Measurements from ENCODE around the gene TMEM107.
A peak's percentile ranks its signal among the peaks of the same experiment; 100 is the strongest.

Gene TMEM107

GRCh38 chr17:8159459-8160223, 16.5 kb downstream of the TMEM107 start:
- Histone ChIP-seq H3K9me3 (ENCODE audit: control insufficient read depth, insufficient read depth, low read length) (no peaks in the 10 kb centered on the region), H3K4me1 (ENCODE audit: control insufficient read depth, insufficient read depth, low read length) (peaks cover 21% of the 10 kb centered on the region), H3K36me3 (ENCODE audit: control insufficient read depth, insufficient read depth, low read length) (peaks cover 20% of the 10 kb centered on the region), H3K4me3 (ENCODE audit: low read depth, low read length) (no peak overlapping the region), H3K27ac (ENCODE audit: low read depth, low read length) (no peak overlapping the region), H3K27me3 (ENCODE audit: control insufficient read depth, insufficient read depth, low read length) (no peaks in the 10 kb centered on the region), H3K9ac (ENCODE audit: low read depth, low read length) (no peak overlapping the region)

GRCh38 chr17:8159032-8159400, 17.2 kb downstream of the TMEM107 start:
- Histone ChIP-seq H3K36me3 (ENCODE audit: control insufficient read depth, insufficient read depth, low read length) (peaks cover 20% of the 10 kb centered on the region), H3K27me3 (ENCODE audit: control insufficient read depth, insufficient read depth, low read length) (no peaks in the 10 kb centered on the region), H3K27ac (ENCODE audit: low read depth, low read length) (no peak overlapping the region), H3K9me3 (ENCODE audit: control insufficient read depth, insufficient read depth, low read length) (no peaks in the 10 kb centered on the region), H3K4me1 (ENCODE audit: control insufficient read depth, insufficient read depth, low read length) (peaks cover 18% of the 10 kb centered on the region), H3K9ac (ENCODE audit: low read depth, low read length) (no peak overlapping the region), H3K4me3 (ENCODE audit: low read depth, low read length) (no peak overlapping the region)

- Histone ChIP-seq H3K4me3 (ENCODE audit: low read depth, low read length) (no peak overlapping the region), H3K9me3 (ENCODE audit: control insufficient read depth, insufficient read depth, low read length) (no peaks in the 10 kb centered on the region), H3K36me3 (ENCODE audit: control insufficient read depth, insufficient read depth, low read length) (peaks cover 20% of the 10 kb centered on the region), H3K9ac (ENCODE audit: low read depth, low read length) (no peak overlapping the region), H3K4me1 (ENCODE audit: control insufficient read depth, insufficient read depth, low read length) (peaks cover 17% of the 10 kb centered on the region), H3K27me3 (ENCODE audit: control insufficient read depth, insufficient read depth, low read length) (no peaks in the 10 kb centered on the region), H3K27ac (ENCODE audit: low read depth, low read length) (peak overlapping the region; percentile 54)
Observed at GRCh38 chr17:8158267-8159031, 17.7 kb downstream of the TMEM107 start.

GRCh38 chr17:8156246-8156992, 19.8 kb downstream of the TMEM107 start:
- Histone ChIP-seq H3K9ac (ENCODE audit: low read depth, low read length) (peak overlapping the region; percentile 80), H3K4me1 (ENCODE audit: control insufficient read depth, insufficient read depth, low read length) (peaks cover 17% of the 10 kb centered on the region), H3K4me3 (ENCODE audit: low read depth, low read length) (peak overlapping the region; percentile 80), H3K9me3 (ENCODE audit: control insufficient read depth, insufficient read depth, low read length) (no peaks in the 10 kb centered on the region), H3K27ac (ENCODE audit: low read depth, low read length) (peak overlapping the region; percentile 98), H3K27me3 (ENCODE audit: control insufficient read depth, insufficient read depth, low read length) (no peaks in the 10 kb centered on the region), H3K36me3 (ENCODE audit: control insufficient read depth, insufficient read depth, low read length) (peaks cover 18% of the 10 kb centered on the region)

GRCh38 chr17:8155996-8156245, 20.3 kb downstream of the TMEM107 start:
- H3K4me1 ChIP-seq (ENCODE audit: control insufficient read depth, insufficient read depth, low read length): peaks cover 17% of the 10 kb centered on the region
- H3K9me3 ChIP-seq (ENCODE audit: control insufficient read depth, insufficient read depth, low read length): no peaks in the 10 kb centered on the region
- H3K27me3 ChIP-seq (ENCODE audit: control insufficient read depth, insufficient read depth, low read length): no peaks in the 10 kb centered on the region
- peak overlapping the region; percentile 63 for H3K9ac ChIP-seq (ENCODE audit: low read depth, low read length)
- H3K4me3 ChIP-seq (ENCODE audit: low read depth, low read length): peak overlapping the region; percentile 80
- peak overlapping the region; percentile 73 for H3K27ac ChIP-seq (ENCODE audit: low read depth, low read length)
- H3K36me3 ChIP-seq (ENCODE audit: control insufficient read depth, insufficient read depth, low read length): peaks cover 13% of the 10 kb centered on the region

- H3K4me3 ChIP-seq (ENCODE audit: low read depth, low read length): peak overlapping the region; percentile 80
- peak overlapping the region; percentile 73 for H3K27ac ChIP-seq (ENCODE audit: low read depth, low read length)
- H3K36me3 ChIP-seq (ENCODE audit: control insufficient read depth, insufficient read depth, low read length): peaks cover 10% of the 10 kb centered on the region
- H3K4me1 ChIP-seq (ENCODE audit: control insufficient read depth, insufficient read depth, low read length): peaks cover 17% of the 10 kb centered on the region
- H3K27me3 ChIP-seq (ENCODE audit: control insufficient read depth, insufficient read depth, low read length): no peaks in the 10 kb centered on the region
- H3K9ac ChIP-seq (ENCODE audit: low read depth, low read length): peak overlapping the region; percentile 63
- H3K9me3 ChIP-seq (ENCODE audit: control insufficient read depth, insufficient read depth, low read length): no peaks in the 10 kb centered on the region
Observed at GRCh38 chr17:8155231-8155995, 20.8 kb downstream of the TMEM107 start.

- Histone ChIP-seq H3K9me3 (ENCODE audit: control insufficient read depth, insufficient read depth, low read length) (no peaks in the 10 kb centered on the region), H3K4me3 (ENCODE audit: low read depth, low read length) (peak overlapping the region; percentile 64), H3K9ac (ENCODE audit: low read depth, low read length) (no peak overlapping the region), H3K27me3 (ENCODE audit: control insufficient read depth, insufficient read depth, low read length) (no peaks in the 10 kb centered on the region), H3K36me3 (ENCODE audit: control insufficient read depth, insufficient read depth, low read length) (peaks cover 11% of the 10 kb centered on the region), H3K27ac (ENCODE audit: low read depth, low read length) (peak overlapping the region; percentile 92), H3K4me1 (ENCODE audit: control insufficient read depth, insufficient read depth, low read length) (peaks cover 17% of the 10 kb centered on the region)
Observed at GRCh38 chr17:8154608-8155155, 21.5 kb downstream of the TMEM107 start.

GRCh38 chr17:8153957-8154607, 22.1 kb downstream of the TMEM107 start:
- Histone ChIP-seq H3K9ac (ENCODE audit: low read depth, low read length) (peak overlapping the region; percentile 30; the same call in 1 of the 2 replicates), H3K36me3 (ENCODE audit: control insufficient read depth, insufficient read depth, low read length) (peaks cover 13% of the 10 kb centered on the region; the same call in 1 of the 2 replicates), H3K9me3 (ENCODE audit: control insufficient read depth, insufficient read depth, low read length) (no peaks in the 10 kb centered on the region), H3K4me1 (ENCODE audit: control insufficient read depth, insufficient read depth, low read length) (peaks cover 17% of the 10 kb centered on the region), H3K27ac (ENCODE audit: low read depth, low read length) (peak overlapping the region; percentile 92), H3K4me3 (ENCODE audit: low read depth, low read length) (peak overlapping the region; percentile 64), H3K27me3 (ENCODE audit: control insufficient read depth, insufficient read depth, low read length) (no peaks in the 10 kb centered on the region)

GRCh38 chr17:8153525-8153956, 22.6 kb downstream of the TMEM107 start:
- Histone ChIP-seq H3K27ac (ENCODE audit: low read depth, low read length) (peak overlapping the region; percentile 92), H3K4me3 (ENCODE audit: low read depth, low read length) (peak overlapping the region; percentile 64; the same call in 1 of the 2 replicates), H3K4me1 (ENCODE audit: control insufficient read depth, insufficient read depth, low read length) (peaks cover 17% of the 10 kb centered on the region), H3K9me3 (ENCODE audit: control insufficient read depth, insufficient read depth, low read length) (no peaks in the 10 kb centered on the region), H3K36me3 (ENCODE audit: control insufficient read depth, insufficient read depth, low read length) (peaks cover 16% of the 10 kb centered on the region), H3K27me3 (ENCODE audit: control insufficient read depth, insufficient read depth, low read length) (no peaks in the 10 kb centered on the region), H3K9ac (ENCODE audit: low read depth, low read length) (no peak overlapping the region)

- Histone ChIP-seq H3K27ac (ENCODE audit: low read depth, low read length) (no peak overlapping the region), H3K9ac (ENCODE audit: low read depth, low read length) (no peak overlapping the region), H3K4me1 (ENCODE audit: control insufficient read depth, insufficient read depth, low read length) (peaks cover 17% of the 10 kb centered on the region), H3K27me3 (ENCODE audit: control insufficient read depth, insufficient read depth, low read length) (no peaks in the 10 kb centered on the region), H3K4me3 (ENCODE audit: low read depth, low read length) (no peak overlapping the region), H3K36me3 (ENCODE audit: control insufficient read depth, insufficient read depth, low read length) (peaks cover 21% of the 10 kb centered on the region), H3K9me3 (ENCODE audit: control insufficient read depth, insufficient read depth, low read length) (no peaks in the 10 kb centered on the region)
Observed at GRCh38 chr17:8153031-8153451, 23.1 kb downstream of the TMEM107 start.

Measured in HUES48 (cell line).